ENCODE results near the gene CD99.

GRCh38 chrX:2697306-2697705 is 6.2 kb downstream of the CD99 start:
- TF ChIP-seq CTCF (IDR thresholded peaks at IDR 0.05) (no peak), POLR2A (IDR thresholded peaks at IDR 0.05) (no peak)

All from adrenal gland (tissue), 5 donors.